Measurements from ENCODE around the gene MACROD2. TPM values are rescaled to one million over a fixed set of nuclear protein-coding genes. Genes with fewer than 3 reads are reported as not detected.

MACROD2 gene
- polyA plus RNA-seq, 1 donor from 2014 or later, result 23.2 TPM

GRCh38 chr20:15451241-15451640 is 1455.9 kb downstream of the MACROD2 start:
- no peak for TF ChIP-seq POLR2AphosphoS5 (IDR thresholded peaks at IDR 0.05)
- no peak for TF ChIP-seq TAF1 (IDR thresholded peaks at IDR 0.05; ENCODE audit: low read depth)
- no peak for TF ChIP-seq EP300 (conservative IDR thresholded peaks at IDR 0.05; ENCODE audit: poor library complexity, severe bottlenecking)
- TF ChIP-seq RAD21 (conservative IDR thresholded peaks at IDR 0.05), result no peak
- TF ChIP-seq EZH2 (IDR thresholded peaks at IDR 0.05; ENCODE audit: borderline replicate concordance, insufficient read depth, low read length, poor library complexity, severe bottlenecking), result no peak
- Histone ChIP-seq H3K9me2 (ENCODE audit: insufficient read depth, low read length) (no peaks in the 10 kb centered on the region), H3K9ac (ENCODE audit: low read length) (no peak overlapping the region), H3K27ac (ENCODE audit: low read length) (no peak overlapping the region), H3K79me2 (replicated peaks; ENCODE audit: insufficient read depth, low read length) (no peaks in the 10 kb centered on the region), H3F3A (ENCODE audit: insufficient read depth, low read length, poor library complexity, severe bottlenecking) (no peaks in the 10 kb centered on the region), H3K4me2 (ENCODE audit: low read length) (no peak overlapping the region), H3K9me3 (ENCODE audit: low read length) (no peaks in the 10 kb centered on the region), H2AFZ (ENCODE audit: low read depth, low read length) (no peak overlapping the region), H3K27me3 (ENCODE audit: insufficient read depth, low read depth, low read length) (no peaks in the 10 kb centered on the region), H4K20me1 (ENCODE audit: insufficient read depth) (no peaks in the 10 kb centered on the region), H3K4me3 (ENCODE audit: low read length) (no peak overlapping the region), H3K36me3 (ENCODE audit: insufficient read depth, low read length) (no peaks in the 10 kb centered on the region)

- Histone ChIP-seq H2AFZ (ENCODE audit: low read depth, low read length) (no peak overlapping the region), H3K27me3 (ENCODE audit: insufficient read depth, low read depth, low read length) (no peaks in the 10 kb centered on the region), H3K9me2 (ENCODE audit: insufficient read depth, low read length) (no peaks in the 10 kb centered on the region), H3K9ac (ENCODE audit: low read length) (no peak overlapping the region), H3K36me3 (ENCODE audit: insufficient read depth, low read length) (no peaks in the 10 kb centered on the region), H4K20me1 (ENCODE audit: insufficient read depth) (no peaks in the 10 kb centered on the region), H3F3A (ENCODE audit: insufficient read depth, low read length, poor library complexity, severe bottlenecking) (no peaks in the 10 kb centered on the region), H3K79me2 (replicated peaks; ENCODE audit: insufficient read depth, low read length) (no peaks in the 10 kb centered on the region), H3K4me3 (ENCODE audit: low read length) (no peak overlapping the region), H3K9me3 (ENCODE audit: low read length) (no peaks in the 10 kb centered on the region), H3K27ac (ENCODE audit: low read length) (no peak overlapping the region), H3K4me2 (ENCODE audit: low read length) (no peak overlapping the region)
- TF ChIP-seq SMC3 (conservative IDR thresholded peaks at IDR 0.05; ENCODE audit: poor library complexity) (no peak), MXI1 (conservative IDR thresholded peaks at IDR 0.05; ENCODE audit: poor library complexity, severe bottlenecking) (no peak), POLR2AphosphoS5 (IDR thresholded peaks at IDR 0.05) (no peak), EP300 (conservative IDR thresholded peaks at IDR 0.05; ENCODE audit: poor library complexity, severe bottlenecking) (no peak), EZH2 (IDR thresholded peaks at IDR 0.05; ENCODE audit: borderline replicate concordance, insufficient read depth, low read length, poor library complexity, severe bottlenecking) (no peak), RAD21 (conservative IDR thresholded peaks at IDR 0.05) (no peak), REST (IDR thresholded peaks at IDR 0.05; ENCODE audit: borderline replicate concordance) (no peak), CTCF (IDR thresholded peaks at IDR 0.05; ENCODE audit: poor library complexity, severe bottlenecking) (no peak), TAF1 (IDR thresholded peaks at IDR 0.05; ENCODE audit: low read depth) (no peak)
These were observed 1460.0 kb downstream of the MACROD2 start for GRCh38 chr20:15455279-15455678.
